Kidney (tissue), 14 donors: Measurements from ENCODE around the gene POLDIP3. TPM values are rescaled to one million over a fixed set of nuclear protein-coding genes. Genes with fewer than 3 reads are reported as not detected.
"Not testable (repeated sequence)": the region's sequence is repeated elsewhere in the genome, so short reads cannot be mapped to it uniquely, and the experiment has no call there.

ENCODE experiments used
- DNase-seq, 5 donors: peaks; one replicate each; pipeline ENCODE4 v3.0.0-alpha.2; 2013 to 2020
- FAIRE-seq: peaks from 2 replicates; lab custom pipeline; 2012; peaks lifted over from hg19 to GRCh38; lab: Jason Lieb, UNC
- H3K27ac ChIP-seq, 2 donors: one replicate each; pipeline ENCODE4 v1.7.0; 2013; ENCODE audit warnings: low read depth in 2 of 2, low read length in 2 of 2, inconsistent platforms in 1 of 2
- H3K27me3 ChIP-seq: one replicate; pipeline ENCODE4 v1.7.1; 2013; ENCODE audit warnings: low read length, inconsistent platforms; ENCODE audit not compliant: control insufficient read depth, insufficient read depth
- H3K36me3 ChIP-seq, 3 donors: one replicate each; pipeline versions ENCODE4 v1.7.0 to v1.7.1; 2013; ENCODE audit warnings: low read length in 3 of 3, control low read depth in 1 of 3, inconsistent platforms in 1 of 3; ENCODE audit not compliant: insufficient read depth in 3 of 3, control insufficient read depth in 2 of 3
- H3K4me1 ChIP-seq, 3 donors: one replicate each; pipeline versions ENCODE4 v1.7.0 to v1.7.1; 2013; ENCODE audit warnings: low read length in 3 of 3, inconsistent platforms in 1 of 3, low read depth in 1 of 3; ENCODE audit not compliant: control insufficient read depth in 2 of 3, insufficient read depth in 2 of 3
- H3K4me3 ChIP-seq, 3 donors: one replicate each; pipeline versions ENCODE4 v1.7.0 to v1.8.1; 2013; ENCODE audit warnings: low read length in 3 of 3, control low read depth in 1 of 3, inconsistent platforms in 1 of 3
- H3K9ac ChIP-seq, 3 donors: one replicate each; pipeline versions ENCODE4 v1.7.0 to v1.7.1; 2013; ENCODE audit warnings: low read length in 3 of 3, control low read depth in 1 of 3, inconsistent platforms in 1 of 3
- H3K9me3 ChIP-seq, 3 donors: one replicate each; pipeline versions ENCODE4 v1.7.0 to v1.7.1; 2013; ENCODE audit warnings: low read length in 3 of 3, control low read depth in 1 of 3, inconsistent platforms in 1 of 3; ENCODE audit not compliant: control insufficient read depth in 2 of 3, insufficient read depth in 1 of 3
- CTCF ChIP-seq: IDR thresholded peaks from 3 replicates; pipeline ENCODE4 v1.5.1; 2012; ENCODE audit warnings: mild to moderate bottlenecking, moderate library complexity, borderline replicate concordance; ENCODE audit not compliant: insufficient read depth; ENCODE audit errors: extremely low read depth
- intact Hi-C: fragments of 100-400 bp; cut with DNase I; formaldehyde crosslinking; loops from one replicate; pipeline ENCODE4 v1.11.1; 2022
- polyA plus RNA-seq: library from polyadenylated mRNA; stranded (reverse); fragments of 350-450 nt; fragmentation: Illumina TruSeq; extraction: RNeasy Lipid Tissue Mini Kit (QIAGEN cat#74804); gene quantifications from one replicate; pipeline ENCODE4 v1.2.3, GENCODE V29; 2014; ENCODE audit warnings: low read depth, low replicate concordance; ENCODE audit not compliant: insufficient read depth
- total RNA-seq: library from RNA; stranded (reverse); fragmentation: NEBNext Ultra II Directional; extraction: Animal tissue kit (Norgen Biotek cat#: 25700); gene quantifications from one replicate; pipeline ENCODE4 v1.2.1, GENCODE V29; 2021
- donor health status: control.
- donor health status: control.
- donor health status: control.
- donor health status: control.
- donor health status: control.
- donor health status: DM: yes; HTN: yes; CAD: no.
- donor health status: Normal renal cell carcinoma (clear cell type).

Gene POLDIP3
- total and polyA plus RNA-seq, 2 donors from 2014 or later: 44.1 to 67.9 TPM

GRCh38 chr22:42548597-42549330 is 65.9 kb downstream of the POLDIP3 start:
- Histone ChIP-seq H3K4me3 (no peak overlapping the region), H3K36me3 (no peaks in the 10 kb centered on the region), H3K27ac (no peak overlapping the region), H3K9ac (no peak overlapping the region), H3K4me1 (no peaks in the 10 kb centered on the region), H3K9me3 (no peaks in the 10 kb centered on the region), H3K27me3 (no peaks in the 10 kb centered on the region)
- intact Hi-C loops: no loop called here
- FAIRE-seq (no peak), DNase-seq (no peak)
- no peak for TF ChIP-seq CTCF

- intact Hi-C loops, H3K4me1 ChIP-seq, H3K9me3 ChIP-seq, FAIRE-seq, H3K9ac ChIP-seq, DNase-seq, H3K4me3 ChIP-seq, H3K36me3 ChIP-seq, H3K27ac ChIP-seq, H3K27me3 ChIP-seq: not testable (repeated sequence)
These were observed 66.6 kb downstream of the POLDIP3 start for GRCh38 chr22:42548126-42548525.

- H3K9ac ChIP-seq: no peak overlapping the region
- FAIRE-seq (no peak), DNase-seq (no peak)
- intact Hi-C loops: no loop called here
- H3K36me3 ChIP-seq: no peaks in the 10 kb centered on the region
- H3K9me3 ChIP-seq: no peaks in the 10 kb centered on the region
- H3K4me3 ChIP-seq: no peak overlapping the region
- no peak for TF ChIP-seq CTCF
- no peaks in the 10 kb centered on the region for H3K27me3 ChIP-seq
- H3K27ac ChIP-seq: no peak overlapping the region
- no peaks in the 10 kb centered on the region for H3K4me1 ChIP-seq
These were observed 67.1 kb downstream of the POLDIP3 start for GRCh38 chr22:42547562-42547961.

- intact Hi-C loops: no loop called here
- Histone ChIP-seq H3K36me3 (no peaks in the 10 kb centered on the region), H3K9ac (no peak overlapping the region), H3K4me3 (no peak overlapping the region), H3K27me3 (no peaks in the 10 kb centered on the region), H3K27ac (no peak overlapping the region), H3K4me1 (no peaks in the 10 kb centered on the region), H3K9me3 (no peaks in the 10 kb centered on the region)
- FAIRE-seq: no peak
- DNase-seq: no peak
- no peak for TF ChIP-seq CTCF
These were observed 70.0 kb downstream of the POLDIP3 start for GRCh38 chr22:42544686-42545085.

- DNase-seq, H3K4me3 ChIP-seq, intact Hi-C loops, H3K9me3 ChIP-seq, H3K9ac ChIP-seq, H3K4me1 ChIP-seq, H3K36me3 ChIP-seq, H3K27ac ChIP-seq, H3K27me3 ChIP-seq, FAIRE-seq: not testable (repeated sequence)
These were observed 75.4 kb downstream of the POLDIP3 start for GRCh38 chr22:42539236-42539771.

- H3K36me3 ChIP-seq, H3K9ac ChIP-seq, H3K27ac ChIP-seq, H3K9me3 ChIP-seq, H3K4me3 ChIP-seq, FAIRE-seq, H3K27me3 ChIP-seq, DNase-seq, H3K4me1 ChIP-seq, intact Hi-C loops: not testable (repeated sequence)
These were observed 77.4 kb downstream of the POLDIP3 start for GRCh38 chr22:42537199-42537831.
